SK-N-SH treated with all-trans-retinoic acid at 6 μM for 48 hours (cell line): ENCODE data around the gene KIAA1958.

ENCODE experiments used
- ATAC-seq: fragments of 200-7000 bp; cut with Tn5 transposase; 3 replicates; pipeline ENCODE4 v1.9.1; 2020; ENCODE audit warnings: mild to moderate bottlenecking, moderate library complexity
- ARNTL ChIP-seq: fragments of 450-650 bp; formaldehyde crosslinking; IDR thresholded peaks from 2 replicates; pipeline ENCODE4 v1.5.0; 2020; ENCODE audit warnings: low read depth, mild to moderate bottlenecking, moderate library complexity, borderline replicate concordance
- BACH2 ChIP-seq: fragments of 250-450 bp; sonication (Bioruptor Pico); IDR thresholded peaks from 2 replicates; pipeline ENCODE4 v1.9.0; 2021; ENCODE audit warnings: mild to moderate bottlenecking, borderline replicate concordance
- CREB5 ChIP-seq: fragments of 250-450 bp; sonication (Bioruptor Pico); IDR thresholded peaks from 2 replicates; pipeline ENCODE4 v1.5.1; 2020; ENCODE audit warnings: low read depth, mild to moderate bottlenecking, moderate library complexity
- CSDC2 ChIP-seq: fragments of 250-450 bp; sonication (Bioruptor Pico); IDR thresholded peaks from 2 replicates; pipeline ENCODE4 v1.5.0; 2020; ENCODE audit warnings: mild to moderate bottlenecking, moderate library complexity
- CSRNP3 ChIP-seq: fragments of 250-450 bp; sonication (Bioruptor Pico); IDR thresholded peaks from 2 replicates; pipeline ENCODE4 v1.5.1; 2021; ENCODE audit warnings: mild to moderate bottlenecking, moderate library complexity
- ESRRG ChIP-seq: fragments of 250-450 bp; sonication (Bioruptor Pico); IDR thresholded peaks from 2 replicates; pipeline ENCODE4 v1.6.1; 2021; ENCODE audit warnings: mild to moderate bottlenecking
- GLIS3 ChIP-seq: fragments of 250-450 bp; sonication (Bioruptor Pico); IDR thresholded peaks from 2 replicates; pipeline ENCODE4 v1.5.0; 2020; ENCODE audit warnings: mild to moderate bottlenecking, moderate library complexity
- ISL1 ChIP-seq: fragments of 250-450 bp; sonication (Bioruptor Pico); IDR thresholded peaks from 2 replicates; pipeline ENCODE4 v2.1.2; 2022; ENCODE audit warnings: mild to moderate bottlenecking, moderate library complexity
- OSR1 ChIP-seq: fragments of 250-450 bp; sonication (Bioruptor Pico); IDR thresholded peaks from 2 replicates; pipeline ENCODE4 v1.8.0; 2022; ENCODE audit warnings: moderate library complexity, mild to moderate bottlenecking, inconsistent platforms
- POU6F1 ChIP-seq: fragments of 250-450 bp; sonication (Bioruptor Pico); IDR thresholded peaks from 2 replicates; pipeline ENCODE4 v1.8.0; 2021; ENCODE audit warnings: low read depth, mild to moderate bottlenecking, moderate library complexity, borderline replicate concordance
- PPARA ChIP-seq: fragments of 250-450 bp; sonication (Bioruptor Pico); IDR thresholded peaks from 2 replicates; pipeline ENCODE4 v1.5.0; 2020; ENCODE audit warnings: mild to moderate bottlenecking, borderline replicate concordance
- RARB ChIP-seq: fragments of 250-450 bp; sonication (Bioruptor Pico); IDR thresholded peaks from 2 replicates; pipeline ENCODE4 v1.8.0; 2021; ENCODE audit warnings: mild to moderate bottlenecking, moderate library complexity
- SNAI2 ChIP-seq: fragments of 250-450 bp; sonication (Bioruptor Pico); IDR thresholded peaks from 2 replicates; pipeline ENCODE4 v1.5.0; 2020; ENCODE audit warnings: mild to moderate bottlenecking, moderate library complexity
- TCF4 ChIP-seq: fragments of 250-450 bp; sonication (Bioruptor Pico); IDR thresholded peaks from 2 replicates; pipeline ENCODE4 v1.8.0; 2021; ENCODE audit warnings: mild to moderate bottlenecking, moderate library complexity, borderline replicate concordance
- TOX ChIP-seq: fragments of 250-450 bp; sonication (Bioruptor Pico); IDR thresholded peaks from 2 replicates; pipeline ENCODE4 v1.8.0; 2021; ENCODE audit warnings: mild to moderate bottlenecking, moderate library complexity, borderline replicate concordance
- ZC3H10 ChIP-seq: fragments of 250-450 bp; sonication (Bioruptor Pico); IDR thresholded peaks from 2 replicates; pipeline ENCODE4 v1.5.1; 2021; ENCODE audit warnings: mild to moderate bottlenecking, moderate library complexity
- ZFP3 ChIP-seq: fragments of 250-450 bp; sonication (Bioruptor Pico); IDR thresholded peaks from 2 replicates; pipeline ENCODE4 v1.5.0; 2020; ENCODE audit warnings: mild to moderate bottlenecking, moderate library complexity
- ZFP30 ChIP-seq: fragments of 450-650 bp; formaldehyde crosslinking; IDR thresholded peaks from 2 replicates; pipeline ENCODE4 v1.5.0; 2022; ENCODE audit warnings: mild to moderate bottlenecking, moderate library complexity
- ZNF565 ChIP-seq: fragments of 450-650 bp; formaldehyde crosslinking; conservative IDR thresholded peaks from 2 replicates; pipeline ENCODE4 v1.5.0; 2020; ENCODE audit warnings: low read depth, mild to moderate bottlenecking, moderate library complexity
- ZNF70 ChIP-seq: fragments of 450-650 bp; formaldehyde crosslinking; IDR thresholded peaks from 2 replicates; pipeline ENCODE4 v1.5.0; 2020; ENCODE audit warnings: mild to moderate bottlenecking, moderate library complexity
- TF ChIP-seq, protein P1 (sequence below): fragments of 250-450 bp; sonication (Bioruptor Pico); IDR thresholded peaks from 2 replicates; pipeline ENCODE4 v1.5.0; 2020; ENCODE audit warnings: mild to moderate bottlenecking, moderate library complexity

The KIAA1958 gene

DNA sequence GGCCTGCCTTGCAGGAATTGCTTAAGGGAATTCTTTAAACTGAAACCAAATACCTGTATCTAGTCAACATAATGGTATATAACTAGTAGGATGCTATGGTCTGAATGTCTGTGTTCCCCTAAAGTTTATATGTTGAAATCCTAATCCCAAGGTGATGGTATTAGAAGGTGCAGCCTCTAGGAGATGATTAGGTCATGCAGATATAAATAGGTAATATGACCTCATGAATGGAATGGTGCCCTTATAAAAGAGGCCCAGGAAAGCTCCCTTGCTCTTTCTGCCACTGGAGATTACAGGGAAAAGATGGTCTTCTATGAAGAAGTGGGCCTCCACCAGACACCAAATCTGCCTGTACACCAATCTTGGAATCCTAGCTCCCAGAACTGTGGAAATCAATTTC lies 7.4 kb upstream of the KIAA1958 start:
- no peak for TF ChIP-seq ZNF70
- TF ChIP-seq ZFP3 = no peak
- TF ChIP-seq POU6F1 = no peak
- TF ChIP-seq ISL1 (CRISPR knock-in tag) = no peak
- no peak for TF ChIP-seq PPARA (CRISPR knock-in tag)
- TF ChIP-seq ZC3H10 (CRISPR knock-in tag) = no peak
- no peak for TF ChIP-seq OSR1
- TF ChIP-seq BACH2 (CRISPR knock-in tag) = no peak
- no peak for TF ChIP-seq SNAI2
- no peak for TF ChIP-seq TOX (CRISPR knock-in tag)
- TF ChIP-seq GLIS3 (CRISPR knock-in tag) = no peak
- no peak for TF ChIP-seq ESRRG (CRISPR knock-in tag)
- no peak for TF ChIP-seq ARNTL (CRISPR knock-in tag)
- no peak for TF ChIP-seq CSDC2
- no peak for TF ChIP-seq RARB
- TF ChIP-seq CREB5 (CRISPR knock-in tag) = no peak
- TF ChIP-seq ZFP30 = no peak
- TF ChIP-seq, protein P1, sequence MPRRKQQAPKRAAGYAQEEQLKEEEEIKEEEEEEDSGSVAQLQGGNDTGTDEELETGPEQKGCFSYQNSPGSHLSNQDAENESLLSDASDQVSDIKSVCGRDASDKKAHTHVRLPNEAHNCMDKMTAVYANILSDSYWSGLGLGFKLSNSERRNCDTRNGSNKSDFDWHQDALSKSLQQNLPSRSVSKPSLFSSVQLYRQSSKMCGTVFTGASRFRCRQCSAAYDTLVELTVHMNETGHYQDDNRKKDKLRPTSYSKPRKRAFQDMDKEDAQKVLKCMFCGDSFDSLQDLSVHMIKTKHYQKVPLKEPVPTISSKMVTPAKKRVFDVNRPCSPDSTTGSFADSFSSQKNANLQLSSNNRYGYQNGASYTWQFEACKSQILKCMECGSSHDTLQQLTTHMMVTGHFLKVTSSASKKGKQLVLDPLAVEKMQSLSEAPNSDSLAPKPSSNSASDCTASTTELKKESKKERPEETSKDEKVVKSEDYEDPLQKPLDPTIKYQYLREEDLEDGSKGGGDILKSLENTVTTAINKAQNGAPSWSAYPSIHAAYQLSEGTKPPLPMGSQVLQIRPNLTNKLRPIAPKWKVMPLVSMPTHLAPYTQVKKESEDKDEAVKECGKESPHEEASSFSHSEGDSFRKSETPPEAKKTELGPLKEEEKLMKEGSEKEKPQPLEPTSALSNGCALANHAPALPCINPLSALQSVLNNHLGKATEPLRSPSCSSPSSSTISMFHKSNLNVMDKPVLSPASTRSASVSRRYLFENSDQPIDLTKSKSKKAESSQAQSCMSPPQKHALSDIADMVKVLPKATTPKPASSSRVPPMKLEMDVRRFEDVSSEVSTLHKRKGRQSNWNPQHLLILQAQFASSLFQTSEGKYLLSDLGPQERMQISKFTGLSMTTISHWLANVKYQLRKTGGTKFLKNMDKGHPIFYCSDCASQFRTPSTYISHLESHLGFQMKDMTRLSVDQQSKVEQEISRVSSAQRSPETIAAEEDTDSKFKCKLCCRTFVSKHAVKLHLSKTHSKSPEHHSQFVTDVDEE (CRISPR knock-in tag) = no peak
- no peak for ATAC-seq

DNA sequence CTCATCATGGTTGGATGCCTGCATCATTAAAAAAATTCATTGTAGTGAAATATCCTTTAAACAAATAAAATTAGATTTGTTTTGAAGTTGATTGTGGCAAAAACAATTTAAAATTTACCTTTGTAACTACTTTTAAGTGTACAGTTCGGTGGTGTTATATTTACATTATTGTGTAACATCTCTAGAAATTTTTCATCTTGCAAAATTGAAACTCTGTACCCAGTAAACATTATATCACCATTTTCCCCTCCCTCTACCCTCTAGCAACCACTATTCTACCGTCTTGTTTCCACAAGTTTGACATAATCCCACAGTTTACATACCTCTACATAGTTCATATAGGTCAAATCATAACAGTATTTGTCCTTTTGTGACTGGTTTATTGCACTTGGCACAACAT lies 2.0 kb upstream of the KIAA1958 start:
- ATAC-seq = no peak
- TF ChIP-seq ISL1 (CRISPR knock-in tag) (no peak), GLIS3 (CRISPR knock-in tag) (no peak), TCF4 (CRISPR knock-in tag) (no peak), TOX (CRISPR knock-in tag) (no peak), OSR1 (no peak), RARB (no peak), ZNF565 (CRISPR knock-in tag) (no peak), SNAI2 (no peak), BACH2 (CRISPR knock-in tag) (no peak)

DNA sequence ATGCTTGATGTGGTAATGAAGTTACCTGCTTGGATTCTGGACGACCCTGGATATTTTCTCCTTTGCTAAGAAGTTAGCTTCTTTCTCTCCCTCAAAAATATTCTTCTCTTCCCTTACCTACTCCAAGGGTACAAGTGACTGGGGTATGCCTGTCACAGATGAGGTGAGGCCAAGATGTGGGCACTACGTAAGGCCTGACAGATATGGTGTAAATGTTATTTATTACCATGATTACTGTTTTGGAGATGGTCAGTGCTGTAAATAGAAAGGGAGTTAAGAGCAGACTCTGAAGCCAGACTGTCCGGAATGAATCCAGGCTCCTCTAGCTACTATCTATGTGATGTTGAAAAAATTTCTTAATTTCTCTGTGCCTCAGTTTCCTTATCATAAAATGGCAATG lies 1.1 kb upstream of the KIAA1958 start:
- no peak for ATAC-seq
- TF ChIP-seq, protein P1 (CRISPR knock-in tag) = no peak
- TF ChIP-seq RARB (no peak), CREB5 (CRISPR knock-in tag) (no peak), ARNTL (CRISPR knock-in tag) (no peak), CSRNP3 (CRISPR knock-in tag) (no peak)
- TF ChIP-seq, all 23 proteins: peak for 0
